Measurements from ENCODE around the gene KLHL29. TPM values are rescaled to one million over a fixed set of nuclear protein-coding genes. Genes with fewer than 3 reads are reported as not detected.

Gene KLHL29
- total RNA-seq, 1 experiment from 2014 or later: 43.1 TPM

DNA sequence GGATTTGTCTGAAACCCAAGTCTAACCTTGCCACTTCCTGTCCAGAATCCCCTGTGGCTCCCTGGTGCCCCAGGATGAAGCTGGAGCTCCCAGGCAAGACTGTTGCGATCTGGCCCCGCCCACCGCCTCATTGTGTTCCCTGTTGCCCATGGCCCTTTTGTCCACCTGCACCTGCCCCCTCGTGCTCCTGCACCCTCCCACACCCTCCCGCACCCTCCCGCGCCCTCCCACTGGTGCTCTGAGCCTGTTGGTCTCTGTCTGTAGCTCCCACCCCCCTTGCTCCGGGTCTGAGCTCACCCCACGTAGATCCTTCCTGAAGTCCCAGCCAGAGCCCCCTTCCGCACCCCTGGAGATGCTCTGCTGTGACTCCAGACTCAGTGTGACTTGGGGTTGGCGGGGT is 297.5 kb downstream of the KLHL29 start:
- Mint-ChIP-seq H3K27ac (ENCODE audit: low read depth, unreplicated experiment) (no peak overlapping the region), H3K9me3 (ENCODE audit: unreplicated experiment) (no peaks in the 10 kb centered on the region), H3K4me3 (ENCODE audit: unreplicated experiment) (no peak overlapping the region), H3K4me1 (ENCODE audit: insufficient read depth, unreplicated experiment) (no peaks in the 10 kb centered on the region), H3K36me3 (ENCODE audit: insufficient read depth, unreplicated experiment) (peaks cover 16% of the 10 kb centered on the region), H3K27me3 (ENCODE audit: insufficient read depth, unreplicated experiment) (no peaks in the 10 kb centered on the region)
- DNase-seq (ENCODE audit: unreplicated experiment): no peak
- BruUV-seq (replicated peaks): no TSS peak
- ChIA-PET POLR2A (no interaction called here), CTCF (interaction anchor here (0.6 kb wide), 1 partner anchor 19 kb away, joined by 4 read pairs; no protein-coding TSS in a partner anchor)
- TF ChIP-seq, protein P1, sequence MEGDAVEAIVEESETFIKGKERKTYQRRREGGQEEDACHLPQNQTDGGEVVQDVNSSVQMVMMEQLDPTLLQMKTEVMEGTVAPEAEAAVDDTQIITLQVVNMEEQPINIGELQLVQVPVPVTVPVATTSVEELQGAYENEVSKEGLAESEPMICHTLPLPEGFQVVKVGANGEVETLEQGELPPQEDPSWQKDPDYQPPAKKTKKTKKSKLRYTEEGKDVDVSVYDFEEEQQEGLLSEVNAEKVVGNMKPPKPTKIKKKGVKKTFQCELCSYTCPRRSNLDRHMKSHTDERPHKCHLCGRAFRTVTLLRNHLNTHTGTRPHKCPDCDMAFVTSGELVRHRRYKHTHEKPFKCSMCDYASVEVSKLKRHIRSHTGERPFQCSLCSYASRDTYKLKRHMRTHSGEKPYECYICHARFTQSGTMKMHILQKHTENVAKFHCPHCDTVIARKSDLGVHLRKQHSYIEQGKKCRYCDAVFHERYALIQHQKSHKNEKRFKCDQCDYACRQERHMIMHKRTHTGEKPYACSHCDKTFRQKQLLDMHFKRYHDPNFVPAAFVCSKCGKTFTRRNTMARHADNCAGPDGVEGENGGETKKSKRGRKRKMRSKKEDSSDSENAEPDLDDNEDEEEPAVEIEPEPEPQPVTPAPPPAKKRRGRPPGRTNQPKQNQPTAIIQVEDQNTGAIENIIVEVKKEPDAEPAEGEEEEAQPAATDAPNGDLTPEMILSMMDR (IDR thresholded peaks at IDR 0.05; ENCODE audit: unreplicated experiment): no peak
- intact Hi-C loops (cut with micrococcal nuclease): no loop called here

DNA sequence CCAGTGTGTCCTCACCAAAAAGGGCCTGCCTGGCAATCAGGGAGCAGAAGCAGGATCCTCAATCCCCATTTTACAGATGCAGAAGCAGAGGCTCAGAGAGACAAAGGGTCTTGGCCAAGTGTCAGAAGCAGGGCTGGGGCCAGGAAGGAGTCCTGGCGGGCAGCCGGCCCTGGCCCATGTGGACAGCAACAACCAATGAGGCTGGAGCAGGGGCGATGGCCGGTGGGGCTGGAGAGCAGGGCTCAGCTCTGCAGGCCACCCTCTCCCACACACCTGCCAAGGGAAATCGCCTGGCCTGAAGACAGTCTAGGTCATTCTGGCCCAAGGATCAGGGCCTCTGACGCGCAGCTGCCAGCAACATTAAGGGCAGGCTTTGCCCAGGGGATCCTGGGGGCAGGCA is 298.0 kb downstream of the KLHL29 start:
- peaks cover 19% of the 10 kb centered on the region for H3K36me3 Mint-ChIP-seq (ENCODE audit: insufficient read depth, unreplicated experiment)
- no peak overlapping the region for H3K27ac Mint-ChIP-seq (ENCODE audit: low read depth, unreplicated experiment)
- TF ChIP-seq, protein P1 (IDR thresholded peaks at IDR 0.05; ENCODE audit: unreplicated experiment): no peak
- POLR2A ChIA-PET: no interaction called here
- no peaks in the 10 kb centered on the region for H3K4me1 Mint-ChIP-seq (ENCODE audit: insufficient read depth, unreplicated experiment)
- CTCF ChIA-PET: no interaction called here
- H3K4me3 Mint-ChIP-seq (ENCODE audit: unreplicated experiment): no peak overlapping the region
- no peaks in the 10 kb centered on the region for H3K27me3 Mint-ChIP-seq (ENCODE audit: insufficient read depth, unreplicated experiment)
- H3K9me3 Mint-ChIP-seq (ENCODE audit: unreplicated experiment): no peaks in the 10 kb centered on the region
- intact Hi-C loops (cut with micrococcal nuclease): no loop called here
- BruUV-seq (replicated peaks): no TSS peak
- DNase-seq (ENCODE audit: unreplicated experiment): no peak

DNA sequence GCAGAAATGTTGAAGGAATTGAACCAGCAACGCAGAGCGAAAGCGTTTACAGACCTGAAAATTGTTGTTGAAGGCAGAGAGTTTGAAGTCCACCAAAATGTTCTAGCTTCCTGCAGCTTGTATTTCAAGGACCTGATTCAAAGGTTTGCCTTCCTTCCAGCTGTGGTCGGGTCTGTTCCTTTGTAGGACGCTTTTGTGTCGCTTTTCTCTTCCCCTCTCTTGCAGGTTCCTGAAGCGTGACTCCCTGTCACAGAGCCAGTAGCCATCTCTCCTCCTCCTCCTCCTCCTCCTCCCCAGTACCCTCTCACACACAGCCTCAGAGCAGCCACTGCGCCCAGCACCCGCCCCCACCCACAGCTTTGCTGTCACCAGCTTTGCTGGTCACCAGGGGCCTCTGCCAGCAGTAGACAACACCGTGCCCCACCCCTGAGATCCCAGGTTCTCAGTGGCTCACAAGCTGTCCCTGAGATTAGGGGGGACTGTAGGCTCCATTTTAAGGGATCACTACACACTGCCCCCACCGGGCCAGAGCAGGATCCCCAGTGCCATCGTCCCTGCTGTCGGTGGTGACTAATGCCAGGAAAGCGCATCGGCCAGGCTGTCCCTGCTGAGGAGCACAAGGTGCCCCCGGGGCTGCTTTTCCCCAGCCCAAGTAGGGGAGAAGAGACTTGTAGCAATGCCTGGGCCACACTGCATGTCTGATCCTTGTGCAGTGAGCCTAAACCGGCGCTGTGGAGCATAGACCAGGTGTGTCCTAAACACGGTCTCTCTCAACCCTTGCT is 299.6 kb downstream of the KLHL29 start:
- TF ChIP-seq, protein P1 (IDR thresholded peaks at IDR 0.05; ENCODE audit: unreplicated experiment): no peak
- ChIA-PET CTCF (interaction anchor here (0.6 kb wide), 2 partner anchors 28 to 68 kb away, joined by 3 to 6 read pairs; no protein-coding TSS in a partner anchor), POLR2A (interaction anchor here (0.9 kb wide), 1 partner anchor 80 kb away, joined by 3 read pairs; no protein-coding TSS in a partner anchor)
- H3K4me1 Mint-ChIP-seq (ENCODE audit: insufficient read depth, unreplicated experiment): no peaks in the 10 kb centered on the region
- no peak for DNase-seq (ENCODE audit: unreplicated experiment)
- no peak overlapping the region for H3K4me3 Mint-ChIP-seq (ENCODE audit: unreplicated experiment)
- intact Hi-C loops (cut with micrococcal nuclease): no loop called here
- TSS peak; percentile 9 for BruUV-seq (replicated peaks)
- H3K27me3 Mint-ChIP-seq (ENCODE audit: insufficient read depth, unreplicated experiment): no peaks in the 10 kb centered on the region
- no peak overlapping the region for H3K27ac Mint-ChIP-seq (ENCODE audit: low read depth, unreplicated experiment)
- H3K9me3 Mint-ChIP-seq (ENCODE audit: unreplicated experiment): no peaks in the 10 kb centered on the region
- H3K36me3 Mint-ChIP-seq (ENCODE audit: insufficient read depth, unreplicated experiment): peaks cover 27% of the 10 kb centered on the region

DNA sequence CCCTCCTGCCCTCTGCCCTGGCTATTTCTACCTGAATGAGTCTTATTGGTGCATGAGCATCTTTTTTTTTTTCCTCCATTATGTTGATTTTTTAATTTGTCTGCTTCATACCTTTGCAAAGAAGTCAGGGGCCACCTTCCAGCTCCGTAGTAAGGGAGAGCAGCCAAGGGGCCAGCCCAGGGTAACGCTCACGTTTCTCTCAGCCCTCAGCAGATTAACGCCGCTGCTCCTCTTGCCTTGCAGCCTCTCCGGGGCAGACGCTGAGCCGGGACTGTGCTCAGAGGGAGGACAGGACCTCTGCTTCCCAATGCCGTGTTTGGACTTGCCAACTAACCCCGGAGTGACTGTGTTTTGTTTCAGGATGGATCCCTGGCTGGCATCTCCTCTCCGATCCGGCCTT is 300.2 kb downstream of the KLHL29 start:
- no TSS peak for BruUV-seq (replicated peaks)
- no peaks in the 10 kb centered on the region for H3K27me3 Mint-ChIP-seq (ENCODE audit: insufficient read depth, unreplicated experiment)
- H3K36me3 Mint-ChIP-seq (ENCODE audit: insufficient read depth, unreplicated experiment): peaks cover 30% of the 10 kb centered on the region
- ChIA-PET CTCF (interaction anchor here (0.6 kb wide), 1 partner anchor 281 kb away, joined by 3 read pairs; no protein-coding TSS in a partner anchor), POLR2A (no interaction called here)
- H3K27ac Mint-ChIP-seq (ENCODE audit: low read depth, unreplicated experiment): no peak overlapping the region
- no peak overlapping the region for H3K4me3 Mint-ChIP-seq (ENCODE audit: unreplicated experiment)
- no peaks in the 10 kb centered on the region for H3K4me1 Mint-ChIP-seq (ENCODE audit: insufficient read depth, unreplicated experiment)
- no peaks in the 10 kb centered on the region for H3K9me3 Mint-ChIP-seq (ENCODE audit: unreplicated experiment)
- DNase-seq (ENCODE audit: unreplicated experiment): no peak
- intact Hi-C loops (cut with micrococcal nuclease): no loop called here
- TF ChIP-seq, protein P1 (IDR thresholded peaks at IDR 0.05; ENCODE audit: unreplicated experiment): no peak
